Measurements from ENCODE around the gene TMUB1.

The TMUB1 gene

DNA sequence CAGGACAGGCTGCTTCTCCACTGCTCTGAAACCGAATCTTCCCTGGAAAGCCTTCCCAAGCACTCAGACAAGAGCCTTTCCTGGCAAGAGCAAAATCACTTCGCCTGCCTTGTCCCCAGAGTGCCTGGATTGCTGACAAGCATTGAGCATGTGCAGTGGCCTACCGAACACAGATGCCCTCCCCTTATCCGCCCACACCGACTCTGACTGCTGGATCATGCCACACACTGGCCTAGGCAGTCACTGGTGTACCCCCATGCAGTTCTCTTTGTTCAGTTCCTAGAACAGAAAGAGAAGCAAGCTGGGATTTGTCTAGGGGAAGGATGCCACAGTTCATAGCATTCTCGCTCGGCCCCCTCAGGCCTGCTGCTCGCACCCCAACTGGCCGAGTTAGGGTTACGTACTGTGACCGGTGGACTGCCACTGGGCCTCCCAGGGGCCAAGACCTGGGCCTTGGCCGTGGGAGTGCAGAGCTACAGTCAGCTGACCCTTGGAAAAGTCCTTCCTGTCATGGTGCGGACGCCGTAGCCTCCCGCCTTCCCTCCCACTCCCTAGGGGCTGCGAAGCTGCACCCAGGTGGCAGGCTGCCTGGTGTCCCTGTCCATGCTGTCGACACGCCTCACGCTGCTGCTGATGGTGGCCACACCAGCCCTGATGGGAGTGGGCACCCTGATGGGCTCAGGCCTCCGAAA is 48.1 kb downstream of the TMUB1 start:
- no peak for DNase-seq (ENCODE audit: low read depth in 3 of 3, low spot score in 1 of 3)

DNA sequence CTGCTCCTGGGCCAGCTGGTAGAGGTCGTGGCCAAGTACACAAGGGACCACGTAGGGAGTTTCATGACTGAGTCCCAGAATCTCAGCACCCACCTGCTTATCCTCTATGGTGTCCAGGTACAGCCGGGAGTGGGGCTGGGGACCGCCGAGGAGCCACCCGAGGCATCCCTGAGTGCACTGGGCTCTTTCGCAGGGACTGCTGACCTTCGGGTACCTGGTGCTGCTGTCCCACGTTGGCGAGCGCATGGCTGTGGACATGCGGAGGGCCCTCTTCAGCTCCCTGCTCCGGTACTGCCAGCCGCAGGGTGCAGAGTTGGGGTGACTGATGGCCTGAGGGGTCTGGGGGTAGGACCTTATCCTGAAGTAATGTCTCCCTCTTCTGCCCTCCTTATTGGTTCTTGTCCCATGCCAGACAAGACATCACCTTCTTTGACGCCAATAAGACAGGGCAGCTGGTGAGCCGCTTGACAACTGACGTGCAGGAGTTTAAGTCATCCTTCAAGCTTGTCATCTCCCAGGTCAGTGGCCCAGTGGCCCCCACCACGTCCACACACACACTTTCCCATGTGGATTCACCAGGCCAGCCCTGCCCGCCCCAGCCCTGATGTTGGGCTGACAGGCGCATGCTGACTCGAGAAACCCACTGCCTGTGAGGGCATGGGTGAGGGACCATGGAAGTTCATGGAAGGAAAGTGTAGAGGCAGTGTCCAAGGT is 48.8 kb downstream of the TMUB1 start:
- DNase-seq (ENCODE audit: low read depth in 3 of 3, low spot score in 1 of 3) = no peak

DNA sequence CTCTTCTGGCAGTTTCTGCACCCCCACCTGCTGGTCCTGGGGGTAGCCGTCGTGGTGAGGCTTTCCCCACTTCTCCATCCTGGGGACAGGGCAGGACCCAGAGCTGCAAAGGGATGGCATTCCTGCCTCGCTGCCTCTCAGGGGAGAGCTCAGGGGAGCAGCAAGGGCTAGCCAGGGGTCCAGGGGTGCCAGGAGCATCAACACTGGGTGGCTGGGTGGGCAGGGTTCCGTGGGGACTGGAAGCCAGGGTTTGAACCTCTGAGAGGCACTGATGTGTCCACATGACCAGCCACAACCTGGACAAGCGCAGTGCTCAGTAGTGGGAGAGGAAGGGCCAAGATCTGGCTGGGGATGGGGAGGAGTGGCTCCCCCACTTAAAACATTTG is 49.4 kb downstream of the TMUB1 start:
- no peak for DNase-seq (ENCODE audit: low read depth in 3 of 3, low spot score in 1 of 3)

DNA sequence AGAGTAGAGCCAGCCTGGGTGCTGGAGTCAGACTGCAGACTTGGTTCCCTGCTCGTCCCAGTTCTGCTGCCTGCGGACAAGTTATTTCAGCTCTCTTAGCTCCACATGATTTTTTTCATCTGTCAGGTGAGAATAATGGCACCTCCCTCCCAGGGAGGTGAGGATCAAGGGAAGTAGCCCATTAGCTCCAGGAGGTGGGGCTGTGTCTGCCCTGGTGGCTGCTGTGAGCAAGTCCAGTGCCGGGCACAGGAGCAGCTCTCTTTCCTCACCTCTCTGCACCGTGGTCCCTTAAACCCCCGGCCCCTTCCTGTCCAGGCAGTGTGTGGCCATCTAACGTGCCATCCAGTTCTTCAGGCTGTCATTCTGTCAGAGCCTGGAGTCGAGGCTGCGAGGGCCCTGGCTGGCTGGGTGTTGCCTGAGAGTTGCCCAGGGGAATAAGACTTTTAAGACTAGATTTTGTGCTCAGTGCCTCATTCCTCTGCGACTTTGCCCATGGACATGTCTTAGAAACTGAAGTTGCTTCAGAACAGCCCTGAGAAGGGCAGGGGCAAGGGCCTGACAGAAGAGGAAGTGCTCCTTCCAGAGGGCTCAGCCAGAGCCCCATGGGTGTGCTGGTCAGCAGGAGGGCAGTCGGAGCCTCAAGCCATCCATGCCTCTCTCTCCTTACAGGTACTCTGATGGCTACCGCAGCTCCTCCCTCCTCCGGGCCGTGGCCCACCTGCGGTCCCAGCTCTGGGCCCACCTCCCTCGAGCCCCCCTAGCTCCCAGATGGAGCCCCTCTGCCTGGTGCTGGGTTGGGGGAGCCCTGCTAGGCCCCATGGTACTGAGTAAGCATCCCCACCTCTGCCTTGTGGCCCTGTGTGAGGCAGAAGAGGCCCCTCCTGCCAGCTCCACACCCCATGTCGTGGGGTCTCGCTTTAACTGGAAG is 50.1 kb downstream of the TMUB1 start:
- no peak for DNase-seq (ENCODE audit: low read depth in 3 of 3, low spot score in 1 of 3)
